Adrenal gland (tissue), 5 donors: ENCODE results near the gene RALGDS.

Source experiments
- POLR2A ChIP-seq, 2 donors: fragments of 450-650 bp; IDR thresholded peaks; one replicate each; pipeline ENCODE4 v1.6.1; 2017; ENCODE audit warnings: antibody characterized with exemption in 2 of 2, mild to moderate bottlenecking in 2 of 2, moderate library complexity in 1 of 2
- TF ChIP-seq, protein P1 (sequence below), 6 experiments: fragments of 450-650 bp in 4 of 6; fragments of 200-600 bp in 2 of 6; sonication (generic) in 1 of 6; IDR thresholded peaks; 1 replicate in 5 of 6; 2 replicates in 1 of 6; pipeline versions ENCODE4 v1.5.1 to v1.8.0; 2016 to 2021; ENCODE audit warnings: antibody characterized with exemption in 6 of 6, mild to moderate bottlenecking in 2 of 6, moderate library complexity in 1 of 6
- donor health status: DM: no; HTN: no; CAD: no.

DNA sequence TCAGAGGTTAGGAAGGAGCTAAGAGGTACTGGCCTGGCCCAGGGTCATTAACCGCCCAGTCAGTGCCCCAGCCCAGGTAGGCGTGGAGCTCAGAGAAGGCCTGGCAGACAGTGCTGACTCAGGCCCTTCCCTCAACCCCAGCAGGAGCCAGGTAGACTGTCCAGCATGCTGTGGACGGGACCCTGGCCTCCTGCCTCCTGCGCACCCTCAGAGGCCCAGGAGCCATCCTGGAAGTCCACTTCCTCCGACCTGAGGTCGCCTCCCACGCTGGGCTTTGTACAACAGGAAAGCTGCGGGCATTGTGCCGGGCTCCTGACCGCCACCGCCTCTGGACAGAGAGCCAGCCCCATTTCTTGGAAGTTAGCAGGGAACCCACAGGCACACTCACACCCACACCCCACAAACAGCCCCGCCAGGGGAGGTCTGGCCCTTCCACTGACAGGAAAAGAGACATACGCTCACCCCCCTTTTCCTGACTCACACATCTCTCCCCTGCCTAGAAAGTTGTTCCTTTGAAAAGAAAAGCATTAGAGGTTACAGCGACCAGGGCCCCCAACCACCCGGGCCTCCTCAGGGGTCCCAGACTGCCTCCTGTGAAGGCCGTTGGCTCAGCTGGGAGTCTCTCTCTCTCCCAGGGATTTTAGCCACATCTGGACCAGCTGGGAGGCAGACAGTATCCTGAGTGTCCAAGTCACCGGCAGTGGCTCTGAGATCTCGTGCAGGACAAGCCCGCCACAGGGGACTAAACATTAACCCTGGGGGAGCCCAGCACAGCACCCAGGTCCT is 7.7 kb downstream of the RALGDS start:
- TF ChIP-seq, protein P1, sequence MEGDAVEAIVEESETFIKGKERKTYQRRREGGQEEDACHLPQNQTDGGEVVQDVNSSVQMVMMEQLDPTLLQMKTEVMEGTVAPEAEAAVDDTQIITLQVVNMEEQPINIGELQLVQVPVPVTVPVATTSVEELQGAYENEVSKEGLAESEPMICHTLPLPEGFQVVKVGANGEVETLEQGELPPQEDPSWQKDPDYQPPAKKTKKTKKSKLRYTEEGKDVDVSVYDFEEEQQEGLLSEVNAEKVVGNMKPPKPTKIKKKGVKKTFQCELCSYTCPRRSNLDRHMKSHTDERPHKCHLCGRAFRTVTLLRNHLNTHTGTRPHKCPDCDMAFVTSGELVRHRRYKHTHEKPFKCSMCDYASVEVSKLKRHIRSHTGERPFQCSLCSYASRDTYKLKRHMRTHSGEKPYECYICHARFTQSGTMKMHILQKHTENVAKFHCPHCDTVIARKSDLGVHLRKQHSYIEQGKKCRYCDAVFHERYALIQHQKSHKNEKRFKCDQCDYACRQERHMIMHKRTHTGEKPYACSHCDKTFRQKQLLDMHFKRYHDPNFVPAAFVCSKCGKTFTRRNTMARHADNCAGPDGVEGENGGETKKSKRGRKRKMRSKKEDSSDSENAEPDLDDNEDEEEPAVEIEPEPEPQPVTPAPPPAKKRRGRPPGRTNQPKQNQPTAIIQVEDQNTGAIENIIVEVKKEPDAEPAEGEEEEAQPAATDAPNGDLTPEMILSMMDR (IDR thresholded peaks at IDR 0.05) = no peak
- TF ChIP-seq POLR2A (IDR thresholded peaks at IDR 0.05) = no peak
